HUES6 (cell line): ENCODE data around the gene KIF19.

Source experiments
- H3K27ac ChIP-seq: 2 replicates; pipeline ENCODE4 v1.7.0; 2013; ENCODE audit warnings: low read depth, mild to moderate bottlenecking, low read length, inconsistent platforms
- H3K27me3 ChIP-seq: 2 replicates; pipeline ENCODE4 v1.6.1; 2013; ENCODE audit warnings: low read length; ENCODE audit not compliant: control insufficient read depth, insufficient read depth
- H3K36me3 ChIP-seq: 2 replicates; pipeline ENCODE4 v1.6.1; 2013; ENCODE audit warnings: low read length; ENCODE audit not compliant: control insufficient read depth, insufficient read depth
- H3K4me1 ChIP-seq: 2 replicates; pipeline ENCODE4 v1.6.1; 2013; ENCODE audit warnings: low read length; ENCODE audit not compliant: control insufficient read depth, insufficient read depth
- H3K4me3 ChIP-seq: 2 replicates; pipeline ENCODE4 v1.5.1; 2013; ENCODE audit warnings: low read depth, low read length
- H3K9ac ChIP-seq: one replicate; pipeline ENCODE4 v1.6.1; 2013; ENCODE audit warnings: mild to moderate bottlenecking, low read length
- H3K9me3 ChIP-seq: 2 replicates; pipeline ENCODE4 v1.6.1; 2013; ENCODE audit warnings: low read depth, low read length; ENCODE audit not compliant: control insufficient read depth, insufficient read depth

Gene KIF19

GRCh38 chr17:74380086-74380958 lies 54.3 kb downstream of the KIF19 start:
- peaks cover 11% of the 10 kb centered on the region for H3K4me1 ChIP-seq
- no peak overlapping the region for H3K4me3 ChIP-seq
- H3K27ac ChIP-seq: no peak overlapping the region
- H3K36me3 ChIP-seq: no peaks in the 10 kb centered on the region
- H3K27me3 ChIP-seq: peaks cover 9% of the 10 kb centered on the region; the same call in 1 of the 2 replicates
- H3K9ac ChIP-seq: no peak overlapping the region
- H3K9me3 ChIP-seq: no peaks in the 10 kb centered on the region

- H3K27me3 ChIP-seq: peaks cover 6% of the 10 kb centered on the region; the same call in 1 of the 2 replicates
- H3K36me3 ChIP-seq: no peaks in the 10 kb centered on the region
Measured at GRCh38 chr17:74380959-74381808, 55.2 kb downstream of the KIF19 start.

GRCh38 chr17:74383141-74383540 lies 57.1 kb downstream of the KIF19 start:
- no peak overlapping the region for H3K9ac ChIP-seq
- H3K27me3 ChIP-seq: no peaks in the 10 kb centered on the region
- H3K4me1 ChIP-seq: peaks cover 23% of the 10 kb centered on the region
- no peak overlapping the region for H3K27ac ChIP-seq
- no peaks in the 10 kb centered on the region for H3K9me3 ChIP-seq
- H3K36me3 ChIP-seq: no peaks in the 10 kb centered on the region
- no peak overlapping the region for H3K4me3 ChIP-seq

More at GRCh38 chr17:74380959-74381808, 55.2 kb downstream of the KIF19 start:
- Histone ChIP-seq H3K9me3 (no peaks in the 10 kb centered on the region), H3K4me1 (peaks cover 11% of the 10 kb centered on the region), H3K9ac (no peak overlapping the region), H3K4me3 (no peak overlapping the region), H3K27ac (no peak overlapping the region)

- Histone ChIP-seq H3K27me3 (no peaks in the 10 kb centered on the region), H3K9me3 (no peaks in the 10 kb centered on the region), H3K36me3 (no peaks in the 10 kb centered on the region), H3K4me1 (peaks cover 27% of the 10 kb centered on the region), H3K27ac (no peak overlapping the region), H3K4me3 (no peak overlapping the region), H3K9ac (no peak overlapping the region)
Measured at GRCh38 chr17:74385201-74385600, 59.2 kb downstream of the KIF19 start.

GRCh38 chr17:74386386-74386785 lies 60.4 kb downstream of the KIF19 start:
- Histone ChIP-seq H3K27ac (no peak overlapping the region), H3K9me3 (no peaks in the 10 kb centered on the region), H3K4me3 (no peak overlapping the region), H3K9ac (no peak overlapping the region), H3K27me3 (no peaks in the 10 kb centered on the region), H3K36me3 (no peaks in the 10 kb centered on the region), H3K4me1 (peaks cover 23% of the 10 kb centered on the region)

- no peaks in the 10 kb centered on the region for H3K9me3 ChIP-seq
Measured at GRCh38 chr17:74387365-74388218, 61.6 kb downstream of the KIF19 start.

GRCh38 chr17:74389084-74389753 lies 63.2 kb downstream of the KIF19 start:
- Histone ChIP-seq H3K27me3 (no peaks in the 10 kb centered on the region), H3K4me3 (no peak overlapping the region), H3K27ac (no peak overlapping the region), H3K9me3 (no peaks in the 10 kb centered on the region), H3K9ac (no peak overlapping the region), H3K36me3 (no peaks in the 10 kb centered on the region), H3K4me1 (peaks cover 25% of the 10 kb centered on the region)

More at GRCh38 chr17:74387365-74388218, 61.6 kb downstream of the KIF19 start:
- Histone ChIP-seq H3K27ac (no peak overlapping the region), H3K4me3 (no peak overlapping the region), H3K4me1 (peaks cover 23% of the 10 kb centered on the region), H3K9ac (no peak overlapping the region), H3K27me3 (no peaks in the 10 kb centered on the region), H3K36me3 (no peaks in the 10 kb centered on the region)

GRCh38 chr17:74389937-74390679 lies 64.1 kb downstream of the KIF19 start:
- Histone ChIP-seq H3K4me1 (peaks cover 29% of the 10 kb centered on the region), H3K9me3 (no peaks in the 10 kb centered on the region), H3K4me3 (no peak overlapping the region), H3K36me3 (no peaks in the 10 kb centered on the region), H3K9ac (no peak overlapping the region), H3K27ac (no peak overlapping the region), H3K27me3 (no peaks in the 10 kb centered on the region)

- no peaks in the 10 kb centered on the region for H3K27me3 ChIP-seq
- no peak overlapping the region for H3K27ac ChIP-seq
- no peaks in the 10 kb centered on the region for H3K36me3 ChIP-seq
- H3K9me3 ChIP-seq: no peaks in the 10 kb centered on the region
- no peak overlapping the region for H3K4me3 ChIP-seq
- peaks cover 29% of the 10 kb centered on the region for H3K4me1 ChIP-seq
- no peak overlapping the region for H3K9ac ChIP-seq
Measured at GRCh38 chr17:74390680-74391653, 64.9 kb downstream of the KIF19 start.
